OCI-LY7 (cell line): Measurements from ENCODE around the gene USP37. TPM values are rescaled to one million over a fixed set of nuclear protein-coding genes. Genes with fewer than 3 reads are reported as not detected.

Experiments
- BruUV-seq: library from RNA; stranded (reverse); fragments of 400-500 nt; replicated peaks from 2 replicates; lab custom pipeline; 2021; lab: Mats Ljungman, UMichigan
- CTCF ChIA-PET: fragments of 300-600 bp; sonication (Branson Sonifier 250); formaldehyde crosslinking; loops from one replicate; lab custom pipeline; 2022; ENCODE audit warnings: antibody characterized with exemption; ENCODE audit not compliant: unreplicated experiment; lab: Charles Lee
- POLR2A ChIA-PET: fragments of 300-600 bp; sonication (Branson Sonifier 250); formaldehyde crosslinking; loops from one replicate; lab custom pipeline; 2022; ENCODE audit warnings: antibody characterized with exemption; lab: Charles Lee
- DNase-seq: peaks from one replicate; pipeline ENCODE4 v3.0.0-alpha.2; 2015; ENCODE audit warnings: low spot score
- H2AFZ ChIP-seq: fragments of 200-600 bp; sonication (generic), shearing (Covaris generic); 2 replicates; pipeline ENCODE4 v1.6.1; 2014; ENCODE audit warnings: mild to moderate bottlenecking, antibody characterized with exemption, low read length, moderate library complexity
- H3K27ac ChIP-seq: fragments of 200-600 bp; sonication (generic); 2 replicates; pipeline ENCODE4 v1.5.1; 2014; ENCODE audit warnings: mixed run types, low read depth, mild to moderate bottlenecking, moderate library complexity, low read length, inconsistent platforms; ENCODE audit not compliant: poor library complexity, severe bottlenecking
- H3K36me3 ChIP-seq: fragments of 200-600 bp; sonication (generic); 2 replicates; pipeline ENCODE4 v1.6.1; 2014; ENCODE audit warnings: mild to moderate bottlenecking, antibody characterized with exemption, low read length, moderate library complexity, mixed read lengths; ENCODE audit not compliant: insufficient read depth
- H3K4me1 ChIP-seq: fragments of 200-600 bp; sonication (generic); 2 replicates; pipeline ENCODE4 v1.5.1; 2014; ENCODE audit warnings: mild to moderate bottlenecking, low read length; ENCODE audit not compliant: insufficient read depth, poor library complexity, severe bottlenecking
- H3K4me2 ChIP-seq: fragments of 200-600 bp; sonication (generic); 2 replicates; pipeline ENCODE4 v1.6.1; 2014; ENCODE audit warnings: mild to moderate bottlenecking, low read length
- H3K4me3 ChIP-seq: fragments of 200-600 bp; sonication (generic); 2 replicates; pipeline ENCODE4 v1.5.1; 2014; ENCODE audit warnings: mild to moderate bottlenecking, low read depth, low read length; ENCODE audit not compliant: poor library complexity, severe bottlenecking
- H3K79me2 ChIP-seq: fragments of 200-600 bp; sonication (generic); 2 replicates; pipeline ENCODE4 v1.6.1; 2016; ENCODE audit warnings: low read depth, mild to moderate bottlenecking, low read length, moderate library complexity, mixed read lengths; ENCODE audit not compliant: insufficient read depth
- H3K9me2 ChIP-seq: fragments of 200-600 bp; sonication (generic); 2 replicates; pipeline ENCODE4 v1.6.1; 2016; ENCODE audit warnings: mild to moderate bottlenecking, low read length, mixed read lengths; ENCODE audit not compliant: insufficient read depth
- H3K9me3 ChIP-seq: fragments of 200-600 bp; sonication (generic); 2 replicates; pipeline ENCODE4 v1.6.1; 2014; ENCODE audit warnings: mild to moderate bottlenecking, mixed run types, low read length, mixed read lengths
- H4K20me1 ChIP-seq: fragments of 200-600 bp; sonication (generic); 2 replicates; pipeline ENCODE4 v1.6.1; 2014; ENCODE audit warnings: mild to moderate bottlenecking, antibody characterized with exemption, low read length, moderate library complexity, mixed read lengths; ENCODE audit not compliant: insufficient read depth
- CTCF ChIP-seq: fragments of 200-600 bp; sonication (generic); conservative IDR thresholded peaks from 2 replicates; pipeline ENCODE4 v1.5.1; 2014; ENCODE audit warnings: mild to moderate bottlenecking, antibody characterized with exemption, low read length, moderate library complexity, mixed read lengths
- EZH2phosphoT487 ChIP-seq: fragments of 200-600 bp; sonication (generic); IDR thresholded peaks from 2 replicates; pipeline ENCODE4 v1.6.1; 2018; ENCODE audit warnings: low read depth, borderline replicate concordance, mild to moderate bottlenecking, mixed run types, antibody characterized with exemption, low read length, moderate library complexity, mixed read lengths
- intact Hi-C: fragments of 100-400 bp; cut with micrococcal nuclease; formaldehyde crosslinking; loops from one replicate; pipeline ENCODE4 v1.10.0; 2022; ENCODE audit not compliant: unreplicated experiment
- total RNA-seq, 2 experiments: library from RNA; depleted of rRNA in 1 of 2; stranded (reverse); fragments of >200 nt in 1 of 2; shearing (Covaris generic) in 1 of 2; gene quantifications; 2 replicates each; pipeline ENCODE4 v1.2.3, GENCODE V29; 2014 to 2022

USP37 gene
- total RNA-seq, 2 experiments from 2014 or later, result 23.3 to 32.4 TPM

- Histone ChIP-seq H4K20me1 (no peaks in the 10 kb centered on the region), H2AFZ (no peak overlapping the region), H3K36me3 (peaks cover 87% of the 10 kb centered on the region), H3K4me2 (no peak overlapping the region), H3K4me3 (no peak overlapping the region), H3K9me2 (no peaks in the 10 kb centered on the region), H3K4me1 (no peaks in the 10 kb centered on the region), H3K9me3 (no peaks in the 10 kb centered on the region), H3K27ac (no peak overlapping the region), H3K79me2 (peaks cover 13% of the 10 kb centered on the region)
- POLR2A ChIA-PET, result no interaction called here
- peak; percentile 27 for DNase-seq
- no TSS peak for BruUV-seq
- TF ChIP-seq CTCF, result peak; percentile 69
- TF ChIP-seq EZH2phosphoT487, result no peak
- intact Hi-C loops, result no loop called here
- CTCF ChIA-PET, result interaction anchor here (0.9 kb wide), 1 partner anchor 12 kb away, joined by 4 read pairs; no protein-coding TSS in a partner anchor
Observed at GRCh38 chr2:218516614-218517013, 51.5 kb downstream of the USP37 start.

- no peaks in the 10 kb centered on the region for H3K9me2 ChIP-seq
- H3K36me3 ChIP-seq, result peaks cover 89% of the 10 kb centered on the region
- no peak for TF ChIP-seq CTCF
- TF ChIP-seq EZH2phosphoT487, result no peak
- H4K20me1 ChIP-seq, result no peaks in the 10 kb centered on the region
- H2AFZ ChIP-seq, result no peak overlapping the region
- intact Hi-C loops, result no loop called here
- H3K4me3 ChIP-seq, result no peak overlapping the region
- H3K4me1 ChIP-seq, result no peaks in the 10 kb centered on the region
- H3K27ac ChIP-seq, result no peak overlapping the region
- CTCF ChIA-PET, result no interaction called here
- POLR2A ChIA-PET, result interaction anchor here (0.5 to 0.7 kb wide), 2 partner anchors 29 to 833 kb away, joined by 3 read pairs; no protein-coding TSS in a partner anchor
- no TSS peak for BruUV-seq
- H3K79me2 ChIP-seq, result peaks cover 13% of the 10 kb centered on the region
- no peak overlapping the region for H3K4me2 ChIP-seq
- H3K9me3 ChIP-seq, result no peaks in the 10 kb centered on the region
- no peak for DNase-seq
Observed at GRCh38 chr2:218513676-218514075, 54.5 kb downstream of the USP37 start.

DNA sequence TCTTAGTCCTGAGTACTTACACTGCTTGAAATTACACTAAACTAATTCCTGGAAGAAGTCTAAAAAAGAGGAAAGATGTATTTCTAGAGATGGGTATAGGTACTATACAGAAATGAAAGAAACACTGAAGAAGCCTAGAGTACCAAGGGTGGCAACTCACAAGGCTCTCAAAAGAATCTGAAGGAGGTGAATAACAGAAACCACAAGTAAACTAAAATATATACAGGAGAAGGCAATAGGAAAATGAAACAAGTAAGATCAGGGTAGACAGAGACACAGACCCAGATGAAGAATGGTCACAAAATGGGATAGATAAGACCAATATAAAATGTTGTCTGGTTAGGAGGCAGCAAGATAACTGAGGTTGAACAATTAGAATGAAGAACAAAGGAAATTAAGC is 59.9 kb downstream of the USP37 start:
- Histone ChIP-seq H3K4me2 (no peak overlapping the region), H3K4me1 (no peaks in the 10 kb centered on the region), H3K4me3 (no peak overlapping the region), H3K27ac (no peak overlapping the region), H3K9me3 (no peaks in the 10 kb centered on the region), H3K79me2 (peaks cover 8% of the 10 kb centered on the region), H4K20me1 (no peaks in the 10 kb centered on the region), H2AFZ (no peak overlapping the region), H3K36me3 (peaks cover 76% of the 10 kb centered on the region), H3K9me2 (no peaks in the 10 kb centered on the region)
- TF ChIP-seq CTCF (no peak), EZH2phosphoT487 (no peak)
- intact Hi-C loops, result no loop called here
- ChIA-PET POLR2A (no interaction called here), CTCF (no interaction called here)
- no peak for DNase-seq
- no TSS peak for BruUV-seq
